Smooth muscle cell (in vitro differentiated cells): ENCODE results near the gene S1PR1. TPM values are rescaled to one million over a fixed set of nuclear protein-coding genes. Genes with fewer than 3 reads are reported as not detected.

Experiments
- DNase-seq: peaks from one replicate; lab custom pipeline; 2025; ENCODE audit not compliant: unreplicated experiment; lab: John Stamatoyannopoulos, UW
- H2AFZ ChIP-seq: fragments of 200-600 bp; sonication (generic); 2 replicates; pipeline ENCODE4 v1.6.0; 2016; ENCODE audit warnings: antibody characterized with exemption, low read depth, mild to moderate bottlenecking
- H3F3A ChIP-seq: fragments of 200-600 bp; sonication (generic); 2 replicates; pipeline ENCODE4 v1.6.0; 2017; ENCODE audit warnings: antibody characterized with exemption, low read depth
- H3K27ac ChIP-seq: fragments of 200-600 bp; sonication (generic); 2 replicates; pipeline ENCODE4 v1.5.1; 2016; ENCODE audit warnings: low read depth, mild to moderate bottlenecking
- H3K27me3 ChIP-seq: fragments of 200-600 bp; sonication (generic); 2 replicates; pipeline ENCODE4 v1.6.1; 2016; ENCODE audit warnings: low read depth, mild to moderate bottlenecking
- H3K36me3 ChIP-seq: fragments of 200-600 bp; sonication (generic); 2 replicates; pipeline ENCODE4 v1.5.1; 2016; ENCODE audit warnings: low read depth
- H3K4me1 ChIP-seq: fragments of 200-600 bp; sonication (generic); 2 replicates; pipeline ENCODE4 v1.5.1; 2016; ENCODE audit warnings: low read depth
- H3K4me2 ChIP-seq: fragments of 200-600 bp; sonication (generic); 2 replicates; pipeline ENCODE4 v1.6.0; 2016; ENCODE audit warnings: mild to moderate bottlenecking
- H3K4me3 ChIP-seq: fragments of 200-600 bp; sonication (generic); 2 replicates; pipeline ENCODE4 v1.5.1; 2016; ENCODE audit warnings: mild to moderate bottlenecking
- H3K79me2 ChIP-seq: fragments of 200-600 bp; sonication (generic); 2 replicates; pipeline ENCODE4 v1.6.0; 2016; ENCODE audit warnings: low read depth, mild to moderate bottlenecking
- H3K9ac ChIP-seq: fragments of 200-600 bp; sonication (generic); 2 replicates; pipeline ENCODE4 v1.6.0; 2016; ENCODE audit warnings: low read depth
- H3K9me3 ChIP-seq: fragments of 200-600 bp; sonication (generic); replicated peaks from 2 replicates; pipeline ENCODE4 v1.5.1; 2016; ENCODE audit warnings: low read depth
- H4K20me1 ChIP-seq: fragments of 200-600 bp; sonication (generic); 2 replicates; pipeline ENCODE4 v1.6.0; 2016; ENCODE audit warnings: low read depth
- WGBS: methylation state at CpG from one replicate; pipeline ENCODE4 v1.1.7; 2016; ENCODE audit warnings: low lambda C conversion rate; 5-methylcytosine and 5-hydroxymethylcytosine counted together
- polyA plus RNA-seq: library from polyadenylated mRNA; unstranded; fragments of >200 nt; fragmentation: Nextera tagmentation; extraction: Ambion mirVana; gene quantifications from 2 replicates; pipeline ENCODE4 v1.2.1, GENCODE V29; 2016
- total RNA-seq: library from RNA; depleted of rRNA; stranded (reverse); fragments of >200 nt; gene quantifications from 2 replicates; pipeline ENCODE4 v1.2.3, GENCODE V29; 2014
- TF ChIP-seq, protein P1 (sequence below): fragments of 200-600 bp; sonication (generic); IDR thresholded peaks from 2 replicates; pipeline ENCODE4 v1.5.1; 2017; ENCODE audit warnings: borderline replicate concordance, mild to moderate bottlenecking, antibody characterized with exemption; ENCODE audit not compliant: insufficient read depth, poor library complexity, severe bottlenecking

Gene S1PR1
- total and polyA plus RNA-seq, 2 experiments from 2014 or later: 12.0 to 12.1 TPM

DNA sequence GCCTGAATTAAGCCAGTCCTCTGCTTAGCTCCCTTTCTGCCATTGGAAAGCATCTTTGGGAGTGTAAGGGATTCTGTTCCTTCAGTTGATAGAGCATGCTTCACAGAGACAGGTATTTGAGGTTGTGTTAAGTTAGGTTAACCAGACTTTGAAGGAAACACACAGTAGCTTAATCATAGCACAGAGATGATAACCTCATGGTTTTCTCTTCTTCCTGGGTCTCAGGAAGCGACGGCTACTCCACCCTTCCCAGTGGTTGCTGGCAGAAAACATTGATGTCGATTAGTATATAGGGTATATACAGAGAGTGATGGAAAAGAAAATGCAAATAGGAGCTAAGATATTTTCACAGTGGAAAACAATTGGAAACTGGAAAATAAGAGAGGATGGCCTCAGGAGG, 42.0 kb downstream of the S1PR1 start:
- H3K27me3 ChIP-seq: no peaks in the 10 kb centered on the region
- TF ChIP-seq, protein P1, sequence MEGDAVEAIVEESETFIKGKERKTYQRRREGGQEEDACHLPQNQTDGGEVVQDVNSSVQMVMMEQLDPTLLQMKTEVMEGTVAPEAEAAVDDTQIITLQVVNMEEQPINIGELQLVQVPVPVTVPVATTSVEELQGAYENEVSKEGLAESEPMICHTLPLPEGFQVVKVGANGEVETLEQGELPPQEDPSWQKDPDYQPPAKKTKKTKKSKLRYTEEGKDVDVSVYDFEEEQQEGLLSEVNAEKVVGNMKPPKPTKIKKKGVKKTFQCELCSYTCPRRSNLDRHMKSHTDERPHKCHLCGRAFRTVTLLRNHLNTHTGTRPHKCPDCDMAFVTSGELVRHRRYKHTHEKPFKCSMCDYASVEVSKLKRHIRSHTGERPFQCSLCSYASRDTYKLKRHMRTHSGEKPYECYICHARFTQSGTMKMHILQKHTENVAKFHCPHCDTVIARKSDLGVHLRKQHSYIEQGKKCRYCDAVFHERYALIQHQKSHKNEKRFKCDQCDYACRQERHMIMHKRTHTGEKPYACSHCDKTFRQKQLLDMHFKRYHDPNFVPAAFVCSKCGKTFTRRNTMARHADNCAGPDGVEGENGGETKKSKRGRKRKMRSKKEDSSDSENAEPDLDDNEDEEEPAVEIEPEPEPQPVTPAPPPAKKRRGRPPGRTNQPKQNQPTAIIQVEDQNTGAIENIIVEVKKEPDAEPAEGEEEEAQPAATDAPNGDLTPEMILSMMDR: no peak
- no peaks in the 10 kb centered on the region for H4K20me1 ChIP-seq
- no peak overlapping the region for H3K9ac ChIP-seq
- DNase-seq: no peak
- WGBS: 83% methylated on average over 3 of the region's 3 CpGs
- H3K79me2 ChIP-seq: no peaks in the 10 kb centered on the region
- no peak overlapping the region for H3K4me3 ChIP-seq
- no peaks in the 10 kb centered on the region for H3K36me3 ChIP-seq
- H3F3A ChIP-seq: no peaks in the 10 kb centered on the region
- H3K4me1 ChIP-seq: peaks cover 15% of the 10 kb centered on the region
- no peak overlapping the region for H2AFZ ChIP-seq
- H3K4me2 ChIP-seq: no peak overlapping the region
- no peaks in the 10 kb centered on the region for H3K9me3 ChIP-seq
- H3K27ac ChIP-seq: no peak overlapping the region

DNA sequence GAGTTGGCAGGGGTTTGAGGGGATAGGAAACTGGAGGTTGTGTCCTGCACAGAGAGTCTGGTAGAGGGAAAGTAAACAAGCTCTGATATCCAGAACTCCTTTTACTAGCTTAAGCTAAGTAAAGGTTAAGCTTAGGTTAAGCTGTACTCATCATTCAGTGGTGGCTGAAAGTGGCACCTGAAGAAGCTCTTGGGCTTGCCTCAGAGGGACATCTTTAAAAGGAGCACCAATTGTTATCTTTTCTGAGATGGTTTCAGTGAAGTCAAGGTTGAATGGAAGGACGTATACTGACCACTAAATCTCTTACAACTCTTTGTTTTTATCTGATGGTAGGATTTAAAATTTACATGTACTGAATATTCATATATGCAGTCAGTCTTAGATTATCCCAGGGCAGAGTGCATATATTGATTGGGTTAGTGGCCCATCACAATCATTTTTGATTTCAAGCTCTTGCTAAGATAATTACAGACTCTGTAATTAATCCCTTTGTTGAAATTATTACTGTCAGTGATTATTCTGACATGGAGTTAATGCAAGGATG, 43.3 kb downstream of the S1PR1 start:
- DNase-seq: no peak
- Histone ChIP-seq H3K4me1 (peaks cover 20% of the 10 kb centered on the region), H3K36me3 (no peaks in the 10 kb centered on the region), H3K9ac (no peak overlapping the region), H3K79me2 (no peaks in the 10 kb centered on the region), H3F3A (no peaks in the 10 kb centered on the region), H2AFZ (no peak overlapping the region), H3K27me3 (no peaks in the 10 kb centered on the region), H3K9me3 (no peaks in the 10 kb centered on the region), H4K20me1 (no peaks in the 10 kb centered on the region), H3K4me2 (no peak overlapping the region), H3K4me3 (no peak overlapping the region), H3K27ac (no peak overlapping the region)
- 79% methylated on average over 1 of the region's 1 CpG for WGBS
- TF ChIP-seq, protein P1: no peak

- 91% methylated on average over 4 of the region's 4 CpGs for WGBS
Observed at GRCh38 chr1:101280942-101281654, 44.3 kb downstream of the S1PR1 start.

More at GRCh38 chr1:101280942-101281654, 44.3 kb downstream of the S1PR1 start:
- Histone ChIP-seq H3K9me3 (no peaks in the 10 kb centered on the region), H3K4me1 (peaks cover 24% of the 10 kb centered on the region), H3F3A (no peaks in the 10 kb centered on the region), H3K4me3 (no peak overlapping the region), H4K20me1 (no peaks in the 10 kb centered on the region), H3K9ac (no peak overlapping the region), H2AFZ (no peak overlapping the region), H3K27ac (no peak overlapping the region), H3K4me2 (no peak overlapping the region), H3K79me2 (no peaks in the 10 kb centered on the region), H3K27me3 (no peaks in the 10 kb centered on the region), H3K36me3 (no peaks in the 10 kb centered on the region)
- TF ChIP-seq, protein P1: no peak
- DNase-seq: no peak
